HG02763 (cell line): Measurements from ENCODE around the gene RMC1.

Experiments
- ATAC-seq: cut with Tn5 transposase; IDR thresholded peaks from one replicate; pipeline ENCODE4 v1.9.1; 2021; ENCODE audit warnings: mild to moderate bottlenecking, moderate library complexity; ENCODE audit not compliant: unreplicated experiment

Gene RMC1

DNA sequence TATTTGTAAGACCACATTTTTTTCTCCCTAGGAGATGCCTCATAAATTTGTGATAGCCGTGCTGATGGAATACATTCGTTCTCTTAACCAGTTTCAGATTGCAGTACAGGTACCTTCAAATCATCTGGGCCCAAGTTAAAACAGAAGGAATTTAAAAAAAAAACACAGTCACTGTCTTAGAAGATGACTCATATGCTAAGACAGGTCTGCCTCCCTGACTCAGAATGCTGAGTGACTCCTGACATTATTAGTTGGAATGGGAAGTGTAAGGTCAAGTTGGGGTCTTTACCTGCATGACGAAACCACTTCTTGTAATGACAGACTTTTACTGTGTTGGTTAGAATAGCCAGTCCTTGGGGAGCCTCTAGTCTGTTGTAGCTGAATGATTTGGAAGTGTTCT, 26.3 kb downstream of the RMC1 start:
- ATAC-seq: no peak

GRCh38 chr18:23530195-23530594, 26.9 kb downstream of the RMC1 start:
- ATAC-seq: no peak

GRCh38 chr18:23531912-23532311, 28.6 kb downstream of the RMC1 start:
- no peak for ATAC-seq

DNA sequence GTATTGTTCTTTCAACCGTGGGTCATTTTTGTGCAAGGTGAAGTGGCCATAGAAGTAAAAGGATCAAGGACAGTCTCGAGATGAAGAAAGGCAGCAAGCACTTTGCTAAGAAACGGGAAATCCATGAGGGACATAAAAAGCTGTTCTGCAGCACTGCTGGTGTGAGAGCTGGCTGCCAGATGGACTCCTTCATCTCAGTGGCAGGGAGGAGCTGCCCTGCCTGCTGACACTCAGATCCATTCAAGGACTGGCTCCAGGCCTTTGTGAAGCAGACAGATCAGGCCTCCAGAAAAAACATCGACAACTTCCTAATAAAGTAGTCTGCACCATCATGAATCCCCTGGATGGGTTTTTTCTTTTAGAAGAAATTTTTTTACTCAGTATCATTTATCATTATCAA, 29.5 kb downstream of the RMC1 start:
- no peak for ATAC-seq

DNA sequence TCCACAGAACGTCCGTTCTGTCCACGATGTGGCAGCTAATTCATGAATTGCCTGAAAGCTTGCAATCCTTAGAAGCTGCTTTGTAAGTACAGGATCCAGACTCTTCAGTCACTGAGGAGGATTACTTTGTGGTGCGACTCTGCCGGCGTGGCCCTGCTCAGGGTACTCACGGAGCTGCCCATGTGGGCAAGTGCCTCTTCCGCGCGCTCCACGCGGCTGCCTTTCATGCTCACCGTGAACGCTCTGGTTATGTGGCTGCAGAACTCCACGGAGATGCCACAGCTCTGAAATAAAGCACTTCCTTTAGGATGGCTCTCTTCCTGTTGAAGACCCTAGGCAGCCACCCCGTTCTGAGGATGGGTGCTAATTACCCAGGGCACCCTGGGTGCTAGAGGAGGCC, 31.0 kb downstream of the RMC1 start:
- no peak for ATAC-seq

- no peak for ATAC-seq
Measured at GRCh38 chr18:23536204-23536603, 32.9 kb downstream of the RMC1 start.

DNA sequence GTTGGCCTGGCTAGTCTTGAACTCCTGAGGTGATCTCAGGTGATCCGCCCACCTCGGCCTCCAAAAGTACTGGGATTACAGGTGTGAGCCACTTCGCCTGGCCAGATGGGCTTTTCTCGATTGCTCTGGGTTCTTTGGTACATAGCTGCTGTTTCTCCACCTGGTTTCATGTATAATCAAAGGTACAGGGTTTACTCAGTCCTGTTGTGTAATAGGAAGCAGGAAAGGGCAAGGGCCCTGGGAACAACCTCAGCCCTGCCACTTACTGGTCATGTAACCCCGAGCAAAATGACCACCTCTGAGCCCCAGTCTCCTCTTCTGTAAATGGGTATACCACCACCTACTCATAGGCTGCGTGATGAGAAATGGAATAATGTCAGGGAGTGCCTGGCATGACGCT, 34.0 kb downstream of the RMC1 start:
- ATAC-seq: no peak

DNA sequence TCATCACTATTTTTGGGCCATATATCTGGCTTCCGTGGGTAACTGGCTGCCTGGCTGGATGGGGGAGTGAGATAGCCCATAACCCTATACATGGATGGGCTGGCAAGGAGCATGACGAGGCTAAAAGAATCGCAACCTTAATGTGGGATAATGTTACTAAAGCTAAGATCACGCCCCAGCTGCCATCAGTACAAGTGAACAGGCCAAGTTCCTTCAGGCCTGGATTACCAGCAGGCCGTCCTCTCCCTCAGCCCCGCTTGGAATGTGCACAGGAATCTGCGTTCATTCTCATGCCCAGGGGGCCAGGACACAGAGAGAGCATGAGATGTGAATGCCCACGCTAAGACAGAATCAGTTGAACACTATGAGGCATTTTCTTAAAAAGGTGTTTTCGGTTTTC, 34.7 kb downstream of the RMC1 start:
- no peak for ATAC-seq

GRCh38 chr18:23538870-23539269, 35.6 kb downstream of the RMC1 start:
- ATAC-seq: no peak

DNA sequence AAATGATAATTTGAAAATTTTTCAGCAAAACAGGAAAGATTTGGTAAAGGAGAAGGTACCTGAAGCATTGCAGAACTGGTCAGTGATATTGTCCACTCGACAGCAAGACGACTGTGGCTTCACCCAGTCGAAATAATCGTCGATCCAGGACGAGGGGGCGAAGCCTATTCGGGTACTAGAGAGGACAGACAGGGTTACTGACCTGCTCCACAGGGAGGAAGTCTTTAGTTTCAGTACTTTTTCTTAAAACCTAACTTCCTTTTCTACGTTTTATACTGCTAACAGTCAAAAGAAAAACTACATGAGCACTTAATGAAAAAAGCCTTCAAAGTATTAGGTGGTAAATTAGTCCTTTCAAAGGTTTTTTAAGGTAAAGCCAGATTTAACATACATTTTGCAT, 36.0 kb downstream of the RMC1 start:
- no peak for ATAC-seq

DNA sequence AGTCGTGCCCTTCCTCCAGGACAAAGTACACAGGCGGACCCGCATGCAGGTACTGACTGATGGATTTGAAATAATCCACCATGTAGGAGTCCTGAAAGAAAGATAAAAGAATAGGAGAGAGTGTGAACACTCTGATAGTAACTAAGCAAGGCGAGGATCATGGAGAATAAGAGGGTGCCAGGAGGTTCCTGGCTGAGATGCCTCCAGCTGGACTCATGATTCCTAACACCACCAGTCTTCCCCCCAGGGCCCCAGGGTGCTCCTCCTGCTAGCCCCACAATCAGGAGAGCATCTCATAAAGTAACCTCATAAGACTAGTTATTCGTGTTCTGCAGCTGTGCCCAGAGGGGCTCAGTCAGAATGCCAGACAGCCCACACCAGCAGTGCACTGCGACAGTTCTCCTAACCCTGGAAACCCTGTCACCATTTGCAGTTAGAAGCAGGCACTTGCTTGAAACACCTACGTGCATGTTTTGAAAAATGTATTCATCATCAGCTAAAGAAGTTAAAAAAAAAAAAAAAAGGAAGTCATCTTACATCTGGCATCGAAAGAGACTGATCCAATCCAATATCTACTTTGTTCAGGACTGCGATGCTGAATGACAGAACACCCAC, 36.7 kb downstream of the RMC1 start:
- ATAC-seq: no peak

DNA sequence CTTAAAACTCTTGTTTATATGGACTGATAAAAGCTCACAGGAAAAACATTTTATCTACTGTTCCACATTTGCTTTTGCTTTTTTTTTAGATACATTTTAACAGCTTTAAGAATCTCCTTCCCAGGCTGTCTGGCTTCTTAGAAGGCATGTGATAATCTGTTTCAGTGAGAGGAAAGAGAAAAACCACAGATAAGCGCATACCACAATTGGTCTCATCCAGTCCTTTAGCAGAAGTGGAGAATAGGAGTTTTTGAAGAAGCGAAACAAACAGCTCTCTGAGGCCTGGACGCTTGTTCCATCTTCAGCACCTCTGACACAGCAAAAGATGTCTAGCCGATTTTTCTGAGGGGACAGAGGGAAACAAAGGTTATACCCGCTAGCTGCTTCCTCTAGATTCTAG, 37.6 kb downstream of the RMC1 start:
- ATAC-seq: peak; percentile 50

DNA sequence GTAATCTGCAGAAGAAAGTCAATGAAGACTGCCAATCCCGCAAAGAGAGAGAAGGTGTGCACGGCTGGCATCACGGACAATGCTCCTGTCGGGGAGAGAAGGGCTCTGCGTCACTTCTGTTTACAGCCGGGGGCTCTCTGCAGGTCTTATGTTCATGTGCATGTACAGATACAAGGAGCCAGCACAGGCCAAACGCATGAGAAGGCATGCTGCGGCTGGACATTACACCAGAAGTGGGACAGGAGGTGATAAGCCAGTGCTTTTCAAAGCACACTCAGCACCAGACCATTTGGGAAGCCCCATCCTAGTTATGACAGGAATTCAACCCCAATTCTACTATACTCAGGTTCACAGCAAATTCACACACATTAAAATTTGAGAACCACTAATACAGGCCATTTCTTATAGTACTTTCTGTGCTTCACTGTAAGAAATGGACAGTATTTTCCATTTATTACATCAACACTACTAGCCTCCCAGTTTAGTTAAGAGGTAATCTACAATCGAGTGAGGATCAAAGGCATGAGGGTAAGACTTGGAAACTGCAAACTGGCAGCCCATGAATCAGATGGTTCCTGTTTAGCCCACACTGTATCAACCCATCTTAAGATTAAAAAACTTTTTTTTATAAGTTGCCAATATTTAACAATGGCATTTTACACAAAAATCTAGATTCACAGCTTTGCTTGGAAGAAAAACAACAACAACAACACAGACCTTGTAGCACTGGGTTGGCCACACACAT, 38.2 kb downstream of the RMC1 start:
- ATAC-seq: no peak

GRCh38 chr18:23542461-23542860, 39.1 kb downstream of the RMC1 start:
- ATAC-seq: no peak

DNA sequence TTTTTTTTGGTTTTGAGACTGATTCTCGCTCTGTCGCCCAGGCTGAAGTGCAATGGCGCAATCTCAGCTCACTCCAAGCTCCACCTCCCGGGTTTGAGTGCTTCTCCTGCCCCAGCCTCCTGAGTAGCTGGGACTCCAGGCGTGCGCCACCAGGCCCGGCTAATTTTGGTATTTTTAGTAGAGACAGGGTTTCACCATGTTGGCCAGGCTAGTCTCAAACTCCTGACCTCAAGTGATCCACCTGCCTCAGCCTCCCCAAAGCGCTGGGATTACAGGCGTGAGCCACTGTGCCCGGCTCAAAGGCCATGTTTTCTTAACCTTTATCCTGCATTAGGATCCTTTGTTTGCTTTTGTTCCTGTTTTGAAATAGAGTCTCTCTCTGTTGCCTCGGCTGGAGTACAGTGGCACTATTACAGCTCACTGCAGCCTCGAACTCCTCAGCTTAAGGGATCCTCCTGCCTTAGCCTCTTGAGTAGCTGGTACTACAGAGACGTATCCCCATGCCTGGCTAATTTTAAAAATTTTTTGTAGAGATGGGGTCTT, 42.0 kb downstream of the RMC1 start:
- no peak for ATAC-seq

- ATAC-seq: no peak
Measured at GRCh38 chr18:23547306-23547705, 44.0 kb downstream of the RMC1 start.

DNA sequence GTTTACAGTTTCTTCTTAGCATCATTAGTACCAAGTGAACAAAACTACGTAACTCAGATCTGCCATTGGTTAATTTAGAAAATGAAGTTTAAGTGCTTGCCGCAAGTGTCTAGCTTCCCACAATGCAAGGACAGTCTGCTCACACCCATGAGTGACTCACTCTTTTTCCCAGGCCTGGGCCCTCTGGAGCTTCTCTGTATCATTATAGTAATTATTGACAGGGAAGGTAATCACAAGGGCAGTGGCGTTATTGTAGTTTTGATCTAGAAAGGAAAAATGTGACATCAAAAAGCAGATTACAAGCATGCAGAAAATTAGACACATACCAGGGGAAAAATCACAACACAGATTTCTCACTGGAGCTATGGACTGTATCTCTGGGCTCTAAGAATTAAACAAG, 44.5 kb downstream of the RMC1 start:
- ATAC-seq: no peak

DNA sequence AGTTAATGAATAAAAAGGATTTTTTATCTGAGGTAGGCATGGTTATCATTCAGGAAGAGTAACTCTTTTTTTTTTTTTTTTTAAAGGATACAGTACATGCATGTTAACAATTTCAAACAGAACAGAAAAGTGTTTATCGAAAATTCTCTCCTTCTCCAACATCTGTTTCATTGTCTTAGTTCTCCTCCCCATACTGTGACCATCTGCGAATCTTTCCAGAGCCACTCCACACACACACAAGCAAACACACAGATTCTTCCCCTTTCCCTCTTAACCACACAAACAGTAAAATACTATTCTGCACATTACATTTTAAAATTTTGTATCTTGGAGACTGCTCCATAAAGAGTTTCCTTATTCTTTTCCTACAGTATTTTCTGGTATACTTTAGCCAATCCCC, 45.0 kb downstream of the RMC1 start:
- ATAC-seq: no peak

GRCh38 chr18:23548719-23549118, 45.4 kb downstream of the RMC1 start:
- no peak for ATAC-seq

DNA sequence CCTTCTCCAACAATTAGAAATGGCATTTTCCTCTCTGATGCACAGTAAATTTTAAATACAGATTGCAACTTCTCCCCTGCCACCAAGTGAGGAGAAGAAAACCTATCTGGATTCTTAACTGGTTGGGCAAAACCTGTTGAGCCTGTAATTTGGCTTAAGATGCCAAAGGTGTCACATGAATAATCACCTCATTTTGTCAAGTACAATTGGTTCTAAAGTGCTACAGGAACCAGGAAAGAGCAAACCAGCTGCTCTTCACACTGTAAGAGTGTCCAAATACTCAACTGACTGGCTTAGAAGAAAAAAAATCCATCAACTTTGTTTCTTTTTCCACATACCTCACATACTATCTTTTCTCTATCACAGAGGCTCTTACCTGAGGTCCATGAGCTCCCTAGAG, 47.6 kb downstream of the RMC1 start:
- ATAC-seq: no peak

- ATAC-seq: no peak
Measured at GRCh38 chr18:23551978-23552377, 48.7 kb downstream of the RMC1 start.

DNA sequence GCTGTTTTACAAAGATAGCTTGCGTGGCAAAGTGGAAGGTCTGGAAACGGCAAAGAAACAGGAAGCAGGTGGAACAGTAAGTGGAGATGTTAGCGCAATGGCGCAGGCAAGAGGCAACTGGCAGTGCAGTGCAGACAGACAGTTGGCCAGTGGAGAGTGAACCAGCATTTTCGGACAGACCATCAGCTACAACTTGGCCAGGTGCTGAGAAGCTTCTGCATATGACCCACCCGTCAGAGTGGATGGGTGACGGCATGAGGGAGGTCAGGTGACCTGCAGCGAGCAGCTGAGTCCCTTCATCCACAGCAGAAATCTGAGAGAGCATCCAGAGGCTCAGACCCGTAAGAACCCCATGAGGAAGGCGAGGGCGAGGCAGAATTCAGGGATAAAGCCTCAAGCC, 49.2 kb downstream of the RMC1 start:
- no peak for ATAC-seq

DNA sequence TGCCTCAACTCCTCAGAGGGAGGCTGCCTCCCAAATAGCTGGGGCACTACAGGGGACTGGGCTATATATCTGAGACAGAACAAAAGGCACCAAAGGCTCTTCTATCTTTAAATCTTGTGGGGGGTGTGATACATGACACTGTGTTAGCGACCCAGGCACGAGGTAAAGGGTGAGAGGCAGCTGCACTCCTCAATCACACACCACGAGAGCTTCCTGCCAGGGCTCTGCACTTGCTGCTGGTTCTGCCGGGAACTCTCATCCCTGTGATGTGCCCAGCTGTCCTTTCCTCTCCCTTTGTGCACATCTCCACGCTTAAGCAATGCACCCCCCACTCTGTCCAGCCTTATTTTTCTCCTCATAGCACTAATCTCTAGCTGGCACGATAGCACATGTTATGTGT, 50.6 kb downstream of the RMC1 start:
- ATAC-seq: no peak
